Esophagus muscularis mucosa (tissue), 4 donors: ENCODE data around the gene PDE4C. TPM values are rescaled to one million over a fixed set of nuclear protein-coding genes. Genes with fewer than 3 reads are reported as not detected.

Experiments used
- DNase-seq: peaks from one replicate; pipeline ENCODE4 v3.0.0-alpha.2; 2017; ENCODE audit errors: extremely low spot score
- H3K27ac ChIP-seq, 4 donors: fragments of 200-600 bp; sonication (generic); replicated peaks in 1 of 4; 1 replicate in 3 of 4; 2 replicates in 1 of 4; pipeline ENCODE4 v1.5.1; 2016 to 2019; ENCODE audit warnings: mild to moderate bottlenecking in 1 of 4
- H3K27me3 ChIP-seq, 4 donors: fragments of 200-600 bp; sonication (generic); one replicate each; pipeline versions ENCODE4 v1.5.1 to v1.6.0; 2016 to 2019
- H3K36me3 ChIP-seq, 4 donors: fragments of 200-600 bp; sonication (generic); one replicate each; pipeline ENCODE4 v1.5.1; 2016 to 2019
- H3K4me1 ChIP-seq, 4 donors: fragments of 200-600 bp; sonication (generic); one replicate each; pipeline ENCODE4 v1.5.1; 2016 to 2019
- H3K4me3 ChIP-seq, 4 donors: fragments of 200-600 bp; sonication (generic); 1 replicate in 2 of 4; 2 replicates in 2 of 4; pipeline ENCODE4 v1.5.1; 2016 to 2019; ENCODE audit warnings: mild to moderate bottlenecking in 4 of 4, moderate library complexity in 1 of 4
- H3K9me3 ChIP-seq, 4 donors: fragments of 200-600 bp; sonication (generic); 1 replicate in 3 of 4; 2 replicates in 1 of 4; pipeline ENCODE4 v1.5.1; 2016 to 2019
- EP300 ChIP-seq: sonication (generic); formaldehyde crosslinking; IDR thresholded peaks from one replicate; pipeline ENCODE4 v1.6.1; 2017; ENCODE audit warnings: antibody characterized with exemption
- POLR2A ChIP-seq: fragments of 450-650 bp; IDR thresholded peaks from one replicate; pipeline ENCODE4 v1.6.1; 2017; ENCODE audit warnings: antibody characterized with exemption, moderate library complexity, mild to moderate bottlenecking, low read depth
- POLR2AphosphoS5 ChIP-seq, 2 donors: sonication (generic); formaldehyde crosslinking; IDR thresholded peaks; one replicate each; pipeline ENCODE4 v1.6.1; 2017; ENCODE audit warnings: antibody characterized with exemption in 2 of 2
- WGBS: methylation state at CpG from one replicate; pipeline ENCODE4 v1.1.5; 2018; 5-methylcytosine and 5-hydroxymethylcytosine counted together
- intact Hi-C: fragments of 100-400 bp; cut with DNase I; formaldehyde crosslinking; loops from one replicate; pipeline ENCODE4 v1.15.1; 2023
- total RNA-seq, 4 donors: library from RNA; depleted of rRNA; stranded (reverse); fragments of >200 nt; gene quantifications; one replicate each; pipeline versions ENCODE4 v1.1.0 to v1.2.1, GENCODE V29; 2016
- TF ChIP-seq, protein P1 (sequence below), 3 experiments: fragments of 200-600 bp in 2 of 3; fragments of 450-650 bp in 1 of 3; sonication (generic) in 2 of 3; IDR thresholded peaks; one replicate each; pipeline ENCODE4 v1.5.1; 2017 to 2019; ENCODE audit warnings: antibody characterized with exemption in 3 of 3, mild to moderate bottlenecking in 2 of 3, moderate library complexity in 1 of 3

PDE4C gene
- total RNA-seq, 4 donors from 2014 or later: 0.17 to 1.2 (median 0.54) TPM

GRCh38 chr19:18221815-18222725 lies 4.2 kb downstream of the PDE4C start:
- H3K27me3 ChIP-seq: peaks cover 0 to 51% (median 24%) of the 10 kb centered on the region in 4 donors
- TF ChIP-seq, protein P1, sequence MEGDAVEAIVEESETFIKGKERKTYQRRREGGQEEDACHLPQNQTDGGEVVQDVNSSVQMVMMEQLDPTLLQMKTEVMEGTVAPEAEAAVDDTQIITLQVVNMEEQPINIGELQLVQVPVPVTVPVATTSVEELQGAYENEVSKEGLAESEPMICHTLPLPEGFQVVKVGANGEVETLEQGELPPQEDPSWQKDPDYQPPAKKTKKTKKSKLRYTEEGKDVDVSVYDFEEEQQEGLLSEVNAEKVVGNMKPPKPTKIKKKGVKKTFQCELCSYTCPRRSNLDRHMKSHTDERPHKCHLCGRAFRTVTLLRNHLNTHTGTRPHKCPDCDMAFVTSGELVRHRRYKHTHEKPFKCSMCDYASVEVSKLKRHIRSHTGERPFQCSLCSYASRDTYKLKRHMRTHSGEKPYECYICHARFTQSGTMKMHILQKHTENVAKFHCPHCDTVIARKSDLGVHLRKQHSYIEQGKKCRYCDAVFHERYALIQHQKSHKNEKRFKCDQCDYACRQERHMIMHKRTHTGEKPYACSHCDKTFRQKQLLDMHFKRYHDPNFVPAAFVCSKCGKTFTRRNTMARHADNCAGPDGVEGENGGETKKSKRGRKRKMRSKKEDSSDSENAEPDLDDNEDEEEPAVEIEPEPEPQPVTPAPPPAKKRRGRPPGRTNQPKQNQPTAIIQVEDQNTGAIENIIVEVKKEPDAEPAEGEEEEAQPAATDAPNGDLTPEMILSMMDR (IDR thresholded peaks at IDR 0.05): no peak
- no peak for TF ChIP-seq POLR2AphosphoS5 (IDR thresholded peaks at IDR 0.05)
- TF ChIP-seq EP300: no peak
- no peak for TF ChIP-seq POLR2A
- H3K4me3 ChIP-seq: no peak overlapping the region
- H3K4me1 ChIP-seq: peaks cover 19 to 37% (median 32%) of the 10 kb centered on the region in 4 donors
- intact Hi-C loops: no loop called here
- H3K36me3 ChIP-seq: no peaks in the 10 kb centered on the region
- no peak overlapping the region for H3K27ac ChIP-seq
- DNase-seq: no peak
- WGBS: 89% methylated on average over 23 of the region's 25 CpGs
- no peaks in the 10 kb centered on the region for H3K9me3 ChIP-seq

DNA sequence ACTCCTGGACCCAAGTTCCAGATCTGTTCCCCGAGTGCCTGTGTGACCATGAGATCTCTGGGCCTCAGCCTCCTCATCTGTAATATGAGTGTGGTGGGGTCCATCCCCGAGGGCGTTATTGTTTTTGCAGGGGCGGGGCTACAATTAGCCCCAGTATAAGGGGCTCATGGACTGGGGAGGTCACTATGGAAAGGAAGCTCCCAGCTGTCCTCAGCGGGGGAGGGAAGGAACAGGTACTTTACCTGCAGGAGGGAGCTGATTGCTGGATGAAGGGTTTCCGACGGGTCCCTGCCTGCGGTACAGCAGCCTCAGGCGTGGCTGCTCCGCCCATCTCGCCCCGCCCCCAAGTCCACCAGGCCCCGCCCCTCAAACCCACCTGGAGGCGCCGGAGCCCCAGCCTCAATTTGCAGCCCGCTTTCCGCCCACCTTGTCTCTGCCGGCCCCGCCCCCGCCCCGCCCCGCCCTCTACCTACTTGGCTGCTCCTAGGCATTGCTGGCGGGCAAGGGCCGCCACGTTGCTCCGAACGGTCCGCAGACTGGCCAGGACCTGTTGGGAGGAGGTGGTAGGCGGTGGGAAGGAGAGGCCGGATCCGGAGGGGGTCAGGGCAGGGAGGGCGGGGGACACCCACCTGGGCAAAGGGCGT lies 5.5 kb downstream of the PDE4C start:
- TF ChIP-seq, protein P1 (IDR thresholded peaks at IDR 0.05): no peak
- TF ChIP-seq EP300 (no peak), POLR2A (no peak), POLR2AphosphoS5 (IDR thresholded peaks at IDR 0.05) (no peak)
- Histone ChIP-seq H3K36me3 (no peaks in the 10 kb centered on the region), H3K9me3 (no peaks in the 10 kb centered on the region), H3K4me1 (peaks cover 13 to 27% (median 25%) of the 10 kb centered on the region in 4 donors), H3K27me3 (peaks cover 0 to 38% (median 18%) of the 10 kb centered on the region in 4 donors), H3K27ac (no peak overlapping the region), H3K4me3 (no peak overlapping the region)
- WGBS: 12% methylated on average over 21 of the region's 33 CpGs
- DNase-seq: no peak
- intact Hi-C loops: no loop called here

DNA sequence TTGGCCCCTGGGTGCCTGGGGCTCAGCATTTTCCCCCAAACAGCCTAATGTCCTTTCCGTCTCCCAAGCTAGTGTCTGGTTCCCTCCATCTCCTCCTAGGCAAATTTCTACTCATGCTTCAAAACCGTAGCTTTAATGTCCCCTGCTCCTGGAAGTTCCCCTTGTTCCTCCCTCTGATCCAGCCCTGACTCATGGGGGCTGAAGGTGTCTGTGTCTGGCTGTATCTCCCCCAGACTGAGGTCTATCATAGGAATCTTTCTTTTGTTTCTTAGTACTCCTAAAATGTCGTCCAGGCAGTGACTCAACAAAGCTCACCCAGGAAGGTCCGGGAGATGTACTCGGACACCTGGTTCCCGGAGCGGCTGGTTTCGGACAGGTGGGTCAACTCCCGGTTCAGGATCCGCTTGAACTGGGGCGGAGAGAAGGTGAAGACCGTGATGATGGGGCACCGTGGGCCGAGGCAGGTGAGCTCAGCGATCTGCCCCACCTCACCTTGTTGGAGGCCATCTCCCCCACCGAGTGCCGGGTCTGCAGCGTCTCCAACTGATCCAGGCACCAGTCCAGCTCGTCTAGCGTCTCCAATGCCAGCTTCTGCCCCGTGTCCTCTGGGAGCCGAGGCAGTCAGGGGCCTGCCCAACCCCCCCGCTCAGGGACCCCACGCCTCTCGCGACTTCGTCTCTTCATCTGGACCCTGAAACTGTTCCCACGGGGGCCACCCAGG lies 6.2 kb downstream of the PDE4C start:
- no peaks in the 10 kb centered on the region for H3K36me3 ChIP-seq
- 66% methylated on average over 27 of the region's 28 CpGs for WGBS
- DNase-seq: no peak
- no peak overlapping the region for H3K4me3 ChIP-seq
- TF ChIP-seq, protein P1 (IDR thresholded peaks at IDR 0.05): no peak
- TF ChIP-seq POLR2A (no peak), EP300 (no peak), POLR2AphosphoS5 (IDR thresholded peaks at IDR 0.05) (no peak)
- H3K4me1 ChIP-seq: peaks cover 6 to 20% (median 18%) of the 10 kb centered on the region in 4 donors
- intact Hi-C loops: no loop called here
- H3K27me3 ChIP-seq: peaks cover 0 to 31% (median 12%) of the 10 kb centered on the region in 4 donors
- H3K27ac ChIP-seq: no peak overlapping the region
- no peaks in the 10 kb centered on the region for H3K9me3 ChIP-seq

DNA sequence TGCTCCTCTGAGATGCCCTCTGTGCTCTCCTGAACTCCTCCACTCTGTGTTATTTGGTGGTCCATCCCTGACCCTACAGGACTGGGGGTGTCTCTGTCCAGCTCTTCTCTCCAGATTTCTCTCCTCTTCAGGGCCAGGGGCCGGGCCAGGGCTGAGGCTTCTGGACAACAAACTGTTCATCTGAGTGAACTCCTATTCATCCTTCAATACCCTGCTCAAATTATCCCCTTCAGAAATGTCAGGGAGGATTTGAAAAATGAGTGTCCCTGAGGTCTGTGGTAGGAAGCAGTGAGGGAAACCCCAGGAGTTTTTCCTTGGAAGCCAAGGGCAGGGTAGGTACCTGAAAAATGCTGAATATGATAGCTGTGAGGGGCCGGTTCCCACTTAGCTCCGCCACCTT lies 7.6 kb downstream of the PDE4C start:
- Histone ChIP-seq H3K4me1 (peaks cover 0 to 7% (median 5%) of the 10 kb centered on the region in 4 donors), H3K27me3 (peaks cover 0 to 26% (median 7%) of the 10 kb centered on the region in 4 donors), H3K36me3 (no peaks in the 10 kb centered on the region), H3K4me3 (no peak overlapping the region), H3K9me3 (no peaks in the 10 kb centered on the region), H3K27ac (no peak overlapping the region)
- DNase-seq: no peak
- WGBS: 60% methylated on average over 2 of the region's 3 CpGs
- intact Hi-C loops: no loop called here
- TF ChIP-seq, protein P1 (IDR thresholded peaks at IDR 0.05): no peak
- TF ChIP-seq POLR2AphosphoS5 (IDR thresholded peaks at IDR 0.05) (no peak), POLR2A (no peak), EP300 (no peak)
